KMS-11 (cell line): ENCODE data around the gene SDC4.

Source experiments
- H2AFZ ChIP-seq: fragments of 200-600 bp; sonication (generic); 2 replicates; pipeline ENCODE4 v1.6.1; 2016; ENCODE audit warnings: antibody characterized with exemption, mixed run types, low read depth
- H3K27ac ChIP-seq: fragments of 200-600 bp; sonication (generic); 2 replicates; pipeline ENCODE4 v1.6.1; 2016; ENCODE audit warnings: mild to moderate bottlenecking, mixed run types
- H3K27me3 ChIP-seq: fragments of 200-600 bp; sonication (generic); 2 replicates; pipeline ENCODE4 v1.6.1; 2017; ENCODE audit warnings: mild to moderate bottlenecking, low read depth, mixed run types, moderate library complexity; ENCODE audit not compliant: insufficient read depth
- H3K36me3 ChIP-seq: fragments of 200-600 bp; sonication (generic); 2 replicates; pipeline ENCODE4 v1.6.1; 2017; ENCODE audit warnings: mild to moderate bottlenecking, mixed run types; ENCODE audit not compliant: insufficient read depth
- H3K4me1 ChIP-seq: fragments of 200-600 bp; sonication (generic); 2 replicates; pipeline ENCODE4 v1.6.1; 2016; ENCODE audit warnings: mild to moderate bottlenecking, low read depth, mixed run types; ENCODE audit not compliant: poor library complexity, severe bottlenecking
- H3K4me2 ChIP-seq: fragments of 200-600 bp; sonication (generic); 2 replicates; pipeline ENCODE4 v1.7.0; 2016; ENCODE audit warnings: mild to moderate bottlenecking, mixed run types
- H3K4me3 ChIP-seq: fragments of 200-600 bp; sonication (generic); IDR thresholded peaks from 2 replicates; pipeline ENCODE4 v1.6.1; 2017; ENCODE audit warnings: low read depth, low read length, mixed read lengths; ENCODE audit not compliant: insufficient read depth
- H3K79me2 ChIP-seq: fragments of 200-600 bp; sonication (generic); 2 replicates; pipeline ENCODE4 v1.6.1; 2016; ENCODE audit warnings: low read depth, mixed run types; ENCODE audit not compliant: insufficient read depth
- H3K9ac ChIP-seq: fragments of 200-600 bp; sonication (generic); 2 replicates; pipeline ENCODE4 v1.6.1; 2016; ENCODE audit warnings: mild to moderate bottlenecking, mixed run types
- H4K20me1 ChIP-seq: fragments of 200-600 bp; sonication (generic); 2 replicates; pipeline ENCODE4 v1.6.1; 2016; ENCODE audit warnings: mild to moderate bottlenecking, mixed run types; ENCODE audit not compliant: insufficient read depth
- CTCF ChIP-seq: fragments of 200-600 bp; sonication (generic); conservative IDR thresholded peaks from 2 replicates; pipeline ENCODE4 v1.6.1; 2017; ENCODE audit warnings: low read depth, mild to moderate bottlenecking, antibody characterized with exemption, low read length, moderate library complexity, mixed read lengths

SDC4 gene

GRCh38 chr20:45372646-45373352, 24.6 kb upstream of the SDC4 start:
- Histone ChIP-seq H3K4me2 (peak overlapping the region; percentile 41), H3K4me1 (peaks cover 27% of the 10 kb centered on the region), H3K4me3 (no peak overlapping the region), H3K36me3 (no peaks in the 10 kb centered on the region), H2AFZ (no peak overlapping the region; the same call in 1 of the 2 replicates), H3K27me3 (no peaks in the 10 kb centered on the region), H3K27ac (peak overlapping the region; percentile 61), H3K9ac (peak overlapping the region; percentile 58; the same call in 1 of the 2 replicates), H4K20me1 (no peaks in the 10 kb centered on the region), H3K79me2 (no peaks in the 10 kb centered on the region)
- TF ChIP-seq CTCF = no peak

- H2AFZ ChIP-seq = no peak overlapping the region
- no peaks in the 10 kb centered on the region for H4K20me1 ChIP-seq
- H3K36me3 ChIP-seq = no peaks in the 10 kb centered on the region
- no peak for TF ChIP-seq CTCF
- no peak overlapping the region for H3K27ac ChIP-seq
- no peak overlapping the region for H3K4me2 ChIP-seq
- no peak overlapping the region for H3K9ac ChIP-seq
- no peaks in the 10 kb centered on the region for H3K79me2 ChIP-seq
- H3K27me3 ChIP-seq = no peaks in the 10 kb centered on the region
- H3K4me3 ChIP-seq = no peak overlapping the region
- H3K4me1 ChIP-seq = peaks cover 33% of the 10 kb centered on the region
Observed at GRCh38 chr20:45372241-45372640, 24.0 kb upstream of the SDC4 start.

GRCh38 chr20:45370571-45371160, 22.4 kb upstream of the SDC4 start:
- Histone ChIP-seq H3K4me2 (no peak overlapping the region), H3K27ac (no peak overlapping the region), H3K79me2 (no peaks in the 10 kb centered on the region), H3K27me3 (no peaks in the 10 kb centered on the region), H2AFZ (no peak overlapping the region), H3K36me3 (no peaks in the 10 kb centered on the region), H3K9ac (no peak overlapping the region), H4K20me1 (no peaks in the 10 kb centered on the region), H3K4me3 (no peak overlapping the region), H3K4me1 (peaks cover 36% of the 10 kb centered on the region)
- no peak for TF ChIP-seq CTCF

GRCh38 chr20:45368221-45368980, 20.2 kb upstream of the SDC4 start:
- Histone ChIP-seq H3K4me3 (no peak overlapping the region), H3K9ac (no peak overlapping the region), H3K27me3 (no peaks in the 10 kb centered on the region), H3K27ac (peak overlapping the region; percentile 1; the same call in 1 of the 2 replicates), H3K79me2 (peaks cover 13% of the 10 kb centered on the region), H3K4me1 (peaks cover 36% of the 10 kb centered on the region), H2AFZ (no peak overlapping the region), H4K20me1 (no peaks in the 10 kb centered on the region), H3K36me3 (no peaks in the 10 kb centered on the region), H3K4me2 (peak overlapping the region; percentile 33)
- no peak for TF ChIP-seq CTCF
